Astrocyte (in vitro differentiated cells and primary cell): ENCODE data around the gene POLR2E.

ENCODE experiments used
- CTCF ChIP-seq: IDR thresholded peaks from 2 replicates; pipeline ENCODE4 v1.5.1; 2011; ENCODE audit warnings: low read depth, mild to moderate bottlenecking, inconsistent platforms, low read length, moderate library complexity; ENCODE audit not compliant: insufficient read depth
- EZH2 ChIP-seq: IDR thresholded peaks from 2 replicates; pipeline ENCODE4 v1.6.1; 2012; ENCODE audit warnings: mild to moderate bottlenecking, low read length, inconsistent platforms; ENCODE audit not compliant: insufficient read depth

GRCh38 chr19:1046117-1046626 lies 49.0 kb downstream of the POLR2E start:
- TF ChIP-seq CTCF (no peak), EZH2 (no peak)
